Putamen (tissue), 1 donor: ENCODE measurements around the gene ATP6V0B.
A peak's percentile ranks its signal among the peaks of the same experiment; 100 is the strongest.

Experiments
- DNase-seq: peaks from one replicate; pipeline ENCODE4 v3.0.0-alpha.2; 2016; ENCODE audit warnings: low spot score

Gene ATP6V0B

DNA sequence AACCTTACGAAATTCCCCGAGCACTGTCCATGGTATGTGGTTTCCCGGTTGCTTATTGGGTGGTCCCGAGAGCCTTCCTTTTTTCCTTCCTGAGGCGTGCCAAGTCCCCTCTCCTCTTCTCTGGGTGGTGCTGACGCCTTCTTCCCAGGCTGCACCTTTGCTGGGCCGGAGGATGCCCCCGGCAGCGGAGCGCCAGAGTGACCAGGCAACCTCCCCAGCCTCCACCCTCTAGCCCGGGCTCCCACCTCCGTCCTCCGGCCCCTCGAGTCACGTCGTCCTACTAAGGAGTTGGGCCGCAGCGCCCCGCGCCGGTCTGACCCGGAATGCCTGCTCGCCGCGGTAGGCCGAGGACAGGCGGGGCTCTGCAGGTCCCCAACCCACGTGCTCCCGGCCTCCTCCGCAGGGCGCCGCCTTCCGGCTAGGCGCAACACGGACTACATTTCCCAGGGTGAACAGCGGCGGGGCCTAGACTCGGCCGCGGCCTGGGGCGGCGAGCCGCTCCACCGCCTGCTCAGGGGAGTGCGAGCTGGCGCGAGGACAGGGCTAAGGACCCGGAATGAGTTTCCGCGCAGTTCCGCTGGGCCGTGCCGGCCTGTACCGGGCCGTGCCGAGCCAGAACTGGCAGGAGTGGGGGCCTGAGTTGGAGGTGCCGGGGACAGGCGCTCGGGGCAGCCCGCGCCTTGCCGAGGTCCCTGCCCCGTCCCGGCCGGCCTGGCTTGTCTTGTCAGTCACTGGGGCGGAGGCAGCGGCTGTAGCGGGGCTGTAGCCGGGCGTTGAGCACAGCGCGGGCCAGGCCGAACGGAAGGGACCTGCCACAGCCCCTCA is 28.3 kb upstream of the ATP6V0B start, which contains the start of gene IPO13:
TSS of gene IPO13 (plus strand) at position 715 of the 825 bp plus-strand sequence. CDS start 651 bp downstream, outside the sequence.
- peak; percentile 97 for DNase-seq

DNA sequence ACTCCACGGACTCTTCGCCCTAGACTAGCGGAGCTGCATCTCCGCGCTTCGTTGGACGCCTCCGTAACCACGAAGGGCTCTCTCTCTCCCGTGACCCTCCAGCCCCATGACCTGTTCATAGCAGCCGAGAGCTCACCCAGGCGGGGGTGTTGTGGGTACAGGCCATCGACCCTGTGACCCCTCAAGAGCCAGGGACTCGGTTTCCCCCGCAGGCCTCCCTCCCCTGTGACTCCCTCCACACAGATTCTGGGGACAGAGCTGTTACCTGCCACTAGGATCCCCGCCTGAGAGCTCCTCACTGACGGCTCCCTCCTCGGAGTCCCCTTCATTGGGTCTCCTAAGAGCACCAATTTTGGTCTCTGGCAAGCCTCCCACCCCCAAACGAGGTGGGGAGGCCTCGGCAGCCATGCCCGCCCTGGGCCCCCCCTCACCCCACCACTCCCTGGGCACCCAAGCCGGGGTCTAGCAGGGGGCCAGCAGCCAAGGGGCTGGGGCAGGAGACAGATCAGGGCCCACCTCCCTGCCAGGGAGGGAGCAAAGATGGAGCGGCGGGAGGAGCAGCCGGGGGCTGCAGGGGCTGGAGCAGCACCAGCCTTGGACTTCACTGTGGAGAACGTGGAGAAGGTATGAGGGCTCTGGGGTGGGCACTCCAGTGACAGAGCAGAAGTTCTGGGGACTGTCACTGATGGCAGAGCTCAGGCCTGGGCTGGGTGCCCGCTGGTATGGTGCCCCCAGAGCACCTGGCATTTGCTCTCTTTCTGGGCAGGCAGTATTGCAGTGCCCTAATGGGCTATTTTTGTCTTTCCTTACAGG is 27.5 kb upstream of the ATP6V0B start:
- DNase-seq = no peak

GRCh38 chr1:43947874-43948437 is 26.8 kb upstream of the ATP6V0B start:
- DNase-seq = no peak

GRCh38 chr1:43949678-43950077 is 25.1 kb upstream of the ATP6V0B start:
- DNase-seq = no peak

DNA sequence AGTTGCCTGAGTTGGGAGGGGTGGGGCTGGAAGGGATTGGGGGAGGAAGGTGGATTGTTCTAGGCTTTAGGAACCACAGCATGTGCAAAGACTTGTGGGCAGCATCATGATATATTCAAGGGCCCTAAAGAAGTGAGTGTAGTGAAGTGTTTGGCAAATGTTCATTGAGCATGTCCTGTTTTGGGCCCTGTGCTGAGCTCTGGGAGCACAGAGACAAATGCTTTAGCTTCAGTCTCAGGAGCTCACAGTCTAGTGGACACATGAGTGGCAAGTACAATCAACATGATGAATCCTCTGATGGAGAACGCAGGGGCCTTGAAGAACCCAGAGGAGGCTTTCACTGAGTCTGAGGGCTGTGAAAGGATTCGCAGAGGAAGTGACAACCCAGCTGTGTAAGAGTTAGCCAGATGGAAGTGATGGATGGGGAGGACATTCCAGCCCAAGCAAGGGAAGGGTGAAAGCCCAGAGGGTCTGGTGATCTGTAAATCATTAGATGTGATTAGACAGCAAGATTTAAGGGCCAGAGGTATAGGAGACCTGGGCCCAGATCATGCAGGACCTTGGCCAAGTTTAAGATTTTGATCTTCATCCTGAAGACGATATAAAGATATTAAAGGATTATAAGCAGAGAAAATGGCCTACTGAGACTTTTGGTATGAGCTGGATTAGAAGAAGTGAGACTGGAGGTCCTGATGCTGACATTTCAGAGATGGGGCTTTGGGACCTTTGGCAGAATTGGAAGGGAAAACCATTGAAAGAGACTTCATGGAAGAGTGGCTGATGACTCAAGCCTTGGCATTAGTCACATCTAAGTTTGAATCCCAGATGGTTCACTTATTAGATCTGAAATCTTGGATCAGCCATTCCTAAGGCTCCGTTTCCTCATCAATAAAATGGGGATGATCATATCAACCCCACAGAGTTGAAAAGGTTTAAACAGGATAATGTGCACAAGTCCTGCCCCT is 23.5 kb upstream of the ATP6V0B start:
- no peak for DNase-seq

DNA sequence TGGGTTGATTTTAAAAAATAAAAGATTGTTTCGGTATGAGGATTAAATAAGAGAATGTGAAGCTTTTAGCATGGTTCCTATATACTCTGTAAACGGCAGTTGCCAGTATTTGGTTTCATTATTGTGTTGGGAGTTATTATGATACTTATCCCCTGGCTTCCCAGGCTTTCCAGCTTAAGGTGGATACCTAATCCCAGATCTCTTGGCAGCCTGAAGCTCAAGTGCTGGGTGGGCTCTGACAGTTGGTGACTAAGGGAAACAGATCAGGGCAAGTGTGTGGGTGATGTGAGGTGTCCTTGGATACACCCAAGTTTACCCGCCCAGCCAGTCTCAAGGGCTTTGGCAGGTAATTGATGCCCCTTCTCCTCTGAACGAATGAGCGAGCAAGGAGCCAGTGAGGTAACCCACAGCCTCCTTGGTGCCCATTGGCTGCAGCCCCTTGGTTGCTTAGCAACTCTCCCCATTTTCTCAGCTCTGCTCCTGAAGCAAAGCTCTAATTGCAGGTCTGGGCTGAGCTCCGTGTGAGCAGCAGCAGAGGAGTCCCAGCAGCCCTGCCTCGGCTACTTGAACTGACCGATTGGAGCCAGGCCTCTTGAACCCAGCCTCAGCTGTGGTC is 21.9 kb upstream of the ATP6V0B start:
- no peak for DNase-seq

DNA sequence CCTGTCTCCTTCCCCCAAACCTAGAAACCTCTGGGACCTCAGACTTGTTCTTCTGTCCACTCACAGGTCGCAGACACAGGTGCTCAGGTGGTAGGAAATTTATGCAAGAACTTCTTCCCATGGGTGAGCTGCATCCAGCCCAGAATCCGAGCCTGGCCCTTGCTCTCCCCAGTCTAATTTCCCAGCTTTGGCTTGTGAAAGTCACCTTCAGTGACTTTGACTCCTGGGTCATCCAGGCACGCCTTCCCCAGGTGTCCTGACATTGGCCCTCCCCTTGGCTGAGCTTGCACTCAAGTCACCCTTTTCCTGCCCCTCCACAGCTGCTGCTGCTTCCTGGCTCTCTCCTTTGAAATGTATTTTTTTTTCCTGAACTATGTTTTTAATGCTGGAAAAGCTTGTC is 21.4 kb upstream of the ATP6V0B start:
- DNase-seq = no peak

DNA sequence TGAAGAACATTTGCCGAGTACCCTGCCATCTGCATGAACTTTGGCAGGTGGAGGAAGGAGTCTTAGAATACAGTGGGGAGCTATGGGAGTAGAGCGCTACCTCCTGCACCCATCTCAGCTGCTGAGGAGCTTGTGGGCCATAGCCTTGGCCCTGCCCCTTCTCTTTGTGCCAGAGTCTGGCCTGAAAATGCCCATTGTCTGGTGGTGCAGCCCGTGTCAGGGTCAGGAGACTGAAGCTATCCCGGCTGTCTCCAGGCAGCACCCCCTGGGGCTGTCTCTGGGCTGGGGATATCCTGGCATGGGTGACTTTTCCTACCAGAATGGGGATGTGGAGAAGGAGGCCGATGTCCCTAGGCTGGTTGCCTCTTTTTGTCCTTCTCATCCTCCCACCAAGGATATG is 20.7 kb upstream of the ATP6V0B start:
- peak; percentile 94 for DNase-seq

DNA sequence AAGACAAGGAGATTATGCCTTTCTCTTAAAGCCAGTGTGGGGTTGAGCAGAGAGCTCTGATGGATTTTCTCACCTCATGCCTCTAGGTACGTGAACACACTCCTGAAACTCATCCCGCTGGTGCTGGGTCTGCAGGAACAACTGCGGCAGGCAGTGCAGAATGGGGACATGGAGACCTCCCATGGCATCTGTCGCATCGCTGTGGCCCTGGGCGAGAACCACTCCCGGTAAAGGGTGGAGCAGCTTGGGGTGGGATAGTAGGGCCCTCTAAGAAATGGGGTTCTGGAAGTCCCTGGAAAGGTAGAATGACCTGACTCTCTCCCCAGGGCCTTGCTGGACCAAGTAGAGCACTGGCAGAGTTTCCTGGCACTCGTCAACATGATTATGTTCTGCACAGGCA is 18.5 kb upstream of the ATP6V0B start:
- no peak for DNase-seq

DNA sequence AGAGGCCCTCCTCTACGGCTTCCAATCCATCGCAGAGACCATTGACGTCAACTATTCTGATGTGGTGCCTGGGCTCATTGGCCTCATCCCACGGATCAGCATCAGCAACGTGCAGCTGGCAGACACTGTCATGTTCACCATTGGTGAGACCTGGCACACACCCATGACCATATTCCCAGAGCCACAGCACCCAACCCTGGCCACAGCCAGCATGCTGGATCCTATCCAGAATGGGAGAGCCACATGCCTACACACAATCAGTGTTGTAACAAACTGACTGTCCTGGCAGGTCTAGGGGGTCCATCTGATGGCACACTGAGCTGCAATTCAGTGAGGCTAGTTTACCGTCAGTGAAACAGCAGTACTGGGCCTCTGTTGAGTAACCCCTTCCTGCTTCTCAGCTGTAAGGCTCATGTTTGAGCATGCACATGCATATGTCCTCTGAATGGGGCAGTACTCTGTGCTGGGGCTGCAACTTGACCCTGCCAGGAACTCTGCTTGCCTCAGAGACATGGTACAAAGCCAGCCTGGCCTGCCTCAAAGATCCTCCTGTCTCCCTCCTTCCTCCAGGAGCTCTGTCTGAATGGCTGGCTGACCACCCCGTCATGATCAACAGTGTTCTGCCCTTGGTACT is 17.2 kb upstream of the ATP6V0B start:
- no peak for DNase-seq

GRCh38 chr1:43958351-43959255 is 16.2 kb upstream of the ATP6V0B start:
- DNase-seq = no peak

DNA sequence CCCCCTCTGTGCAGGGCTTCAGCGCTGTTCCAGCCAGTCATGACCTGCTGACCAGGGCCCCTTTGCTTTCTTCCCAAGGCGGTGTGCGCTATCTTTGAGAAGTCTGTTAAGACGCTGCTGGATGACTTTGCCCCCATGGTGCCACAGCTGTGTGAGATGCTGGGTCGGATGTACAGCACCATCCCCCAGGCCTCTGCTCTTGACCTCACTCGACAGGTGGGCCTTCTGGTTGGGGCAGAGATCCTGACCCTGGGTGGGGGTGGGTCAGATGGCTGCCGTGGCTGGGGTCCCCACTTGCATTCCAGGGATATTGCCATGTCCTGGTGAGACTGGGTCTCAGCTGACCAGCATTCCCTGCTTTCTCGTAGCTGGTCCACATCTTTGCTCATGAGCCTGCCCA is 14.0 kb upstream of the ATP6V0B start:
- DNase-seq = no peak

DNA sequence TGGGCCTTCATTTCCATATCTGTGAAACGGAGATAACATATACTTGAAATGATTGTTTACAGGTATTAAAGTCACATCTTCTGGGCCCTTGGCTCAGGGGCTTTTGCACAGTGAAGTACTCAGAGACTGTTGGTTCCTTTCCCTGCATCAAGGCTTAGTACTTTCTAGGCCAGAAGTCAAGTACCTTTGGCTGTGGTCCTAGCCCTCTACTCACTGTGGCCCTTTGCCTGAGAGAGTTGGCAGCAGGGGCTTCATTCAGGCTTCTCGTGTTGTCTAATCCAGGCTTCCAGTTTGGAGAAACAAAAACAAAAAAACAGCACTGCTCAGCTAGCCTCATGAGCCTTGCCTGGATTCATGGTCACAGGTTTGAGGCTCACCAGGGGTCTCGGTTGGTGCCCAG is 13.1 kb upstream of the ATP6V0B start:
- DNase-seq = no peak

GRCh38 chr1:43962324-43962723 is 12.4 kb upstream of the ATP6V0B start:
- peak; percentile 76 for DNase-seq

- no peak for DNase-seq
These were observed 11.8 kb upstream of the ATP6V0B start for GRCh38 chr1:43963006-43963405.

GRCh38 chr1:43963890-43964289 is 10.9 kb upstream of the ATP6V0B start:
- DNase-seq = no peak

DNA sequence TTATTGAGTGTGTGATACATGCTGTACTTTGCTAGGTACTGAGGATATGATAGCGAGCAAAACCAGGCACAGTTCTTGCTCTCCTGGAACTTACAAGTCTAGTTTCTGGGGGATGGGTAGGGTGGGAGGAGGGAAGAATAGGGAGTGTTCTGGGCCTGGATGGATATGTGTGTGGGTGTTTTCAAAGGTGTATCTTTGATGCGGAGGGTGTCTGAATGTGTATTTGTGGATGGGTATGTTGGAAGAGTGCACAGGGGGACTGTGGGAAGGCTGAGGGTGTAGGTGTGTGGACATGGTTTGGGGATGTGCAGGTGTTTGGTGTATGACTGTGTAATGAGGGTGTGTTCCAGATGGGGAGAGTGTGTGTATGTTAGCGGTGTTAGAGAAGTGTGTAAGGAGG is 9.4 kb upstream of the ATP6V0B start:
- no peak for DNase-seq

DNA sequence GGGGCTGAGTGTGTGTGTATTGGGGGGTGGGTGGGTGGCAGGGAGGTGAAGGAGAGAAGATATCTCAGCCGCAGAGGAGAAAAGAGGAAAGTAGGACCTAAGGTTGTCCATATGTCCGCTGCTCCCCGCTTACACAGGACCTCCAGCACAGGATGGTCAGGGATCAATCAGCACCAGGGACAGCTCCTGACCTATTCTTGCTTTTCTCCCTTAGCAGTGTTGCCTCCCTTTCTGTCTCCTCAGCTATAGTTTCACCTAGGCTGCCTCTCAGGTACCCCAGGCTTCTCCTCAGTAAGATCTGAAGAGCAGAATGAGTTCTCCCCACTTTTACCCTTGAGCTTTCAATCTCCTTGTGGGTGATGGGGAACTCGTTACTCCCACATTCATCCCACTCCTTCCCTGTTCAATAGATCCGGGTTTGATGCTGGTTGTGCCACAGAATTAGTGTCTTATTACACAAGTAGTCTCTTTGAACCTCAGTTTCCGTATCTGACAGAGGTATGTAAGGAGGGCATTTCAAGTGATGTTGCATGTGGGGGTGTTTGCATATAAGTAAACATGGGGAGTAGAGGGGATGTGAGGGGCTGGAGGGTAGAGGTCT is 6.3 kb upstream of the ATP6V0B start:
- DNase-seq = no peak

DNA sequence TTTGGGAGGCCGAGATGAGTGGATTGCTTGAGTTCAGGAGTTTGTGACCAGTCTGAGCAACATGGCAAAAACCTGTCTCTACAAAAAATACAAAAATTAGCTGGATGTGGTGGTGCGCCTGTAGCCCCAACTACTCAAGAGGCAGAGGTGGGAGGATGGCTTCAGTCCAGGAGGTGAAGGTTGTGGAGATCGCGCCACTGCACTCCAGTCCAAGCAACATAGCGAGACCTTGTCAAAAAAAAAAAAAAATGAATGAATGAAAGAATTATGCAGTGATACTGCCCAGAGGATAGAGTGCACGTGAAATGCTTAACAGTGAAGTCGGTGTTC is 5.4 kb upstream of the ATP6V0B start:
- no peak for DNase-seq
